ENCODE data around the gene TRPC4. TPM values are rescaled to one million over a fixed set of nuclear protein-coding genes. Genes with fewer than 3 reads are reported as not detected.
A peak's percentile ranks its signal among the peaks of the same experiment; 100 is the strongest.

The TRPC4 gene
- total RNA-seq, 3 donors from 2014 or later, result 0.29 to 0.98 (median 0.32) TPM

DNA sequence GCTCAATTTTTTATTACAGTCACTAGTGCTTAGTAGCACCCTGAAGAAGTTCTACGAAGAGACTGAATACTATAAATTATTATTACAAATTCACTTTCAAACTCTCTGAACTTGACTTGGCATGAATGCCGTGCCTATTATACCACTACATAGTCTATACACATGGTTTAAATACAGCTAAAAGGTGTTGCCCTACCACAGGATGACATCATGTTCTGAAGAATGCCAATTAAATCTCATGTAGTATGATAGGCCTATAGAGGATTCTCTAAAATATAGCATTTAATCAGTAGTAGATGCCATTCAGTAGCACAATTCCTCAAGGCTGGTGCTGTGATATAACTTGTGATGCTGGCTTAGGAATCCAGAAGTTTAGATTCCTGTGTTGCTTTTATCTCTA lies 254.3 kb downstream of the TRPC4 start:
- Histone ChIP-seq H3K27ac (no peak overlapping the region), H3K27me3 (no peaks in the 10 kb centered on the region), H3K9me3 (no peaks in the 10 kb centered on the region), H3K4me3 (no peak overlapping the region), H3K4me1 (no peaks in the 10 kb centered on the region), H3K36me3 (no peaks in the 10 kb centered on the region)
- no peak for DNase-seq (ENCODE audit: low spot score in 2 of 2)
- TF ChIP-seq POLR2A (IDR thresholded peaks at IDR 0.05), result no peak
- TF ChIP-seq, protein P1, sequence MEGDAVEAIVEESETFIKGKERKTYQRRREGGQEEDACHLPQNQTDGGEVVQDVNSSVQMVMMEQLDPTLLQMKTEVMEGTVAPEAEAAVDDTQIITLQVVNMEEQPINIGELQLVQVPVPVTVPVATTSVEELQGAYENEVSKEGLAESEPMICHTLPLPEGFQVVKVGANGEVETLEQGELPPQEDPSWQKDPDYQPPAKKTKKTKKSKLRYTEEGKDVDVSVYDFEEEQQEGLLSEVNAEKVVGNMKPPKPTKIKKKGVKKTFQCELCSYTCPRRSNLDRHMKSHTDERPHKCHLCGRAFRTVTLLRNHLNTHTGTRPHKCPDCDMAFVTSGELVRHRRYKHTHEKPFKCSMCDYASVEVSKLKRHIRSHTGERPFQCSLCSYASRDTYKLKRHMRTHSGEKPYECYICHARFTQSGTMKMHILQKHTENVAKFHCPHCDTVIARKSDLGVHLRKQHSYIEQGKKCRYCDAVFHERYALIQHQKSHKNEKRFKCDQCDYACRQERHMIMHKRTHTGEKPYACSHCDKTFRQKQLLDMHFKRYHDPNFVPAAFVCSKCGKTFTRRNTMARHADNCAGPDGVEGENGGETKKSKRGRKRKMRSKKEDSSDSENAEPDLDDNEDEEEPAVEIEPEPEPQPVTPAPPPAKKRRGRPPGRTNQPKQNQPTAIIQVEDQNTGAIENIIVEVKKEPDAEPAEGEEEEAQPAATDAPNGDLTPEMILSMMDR (IDR thresholded peaks at IDR 0.05), result no peak
- no peak for TF ChIP-seq POLR2AphosphoS5 (IDR thresholded peaks at IDR 0.05)
- intact Hi-C loops (cut with DNase I; ENCODE audit: low total_unique reads), result no loop called here

DNA sequence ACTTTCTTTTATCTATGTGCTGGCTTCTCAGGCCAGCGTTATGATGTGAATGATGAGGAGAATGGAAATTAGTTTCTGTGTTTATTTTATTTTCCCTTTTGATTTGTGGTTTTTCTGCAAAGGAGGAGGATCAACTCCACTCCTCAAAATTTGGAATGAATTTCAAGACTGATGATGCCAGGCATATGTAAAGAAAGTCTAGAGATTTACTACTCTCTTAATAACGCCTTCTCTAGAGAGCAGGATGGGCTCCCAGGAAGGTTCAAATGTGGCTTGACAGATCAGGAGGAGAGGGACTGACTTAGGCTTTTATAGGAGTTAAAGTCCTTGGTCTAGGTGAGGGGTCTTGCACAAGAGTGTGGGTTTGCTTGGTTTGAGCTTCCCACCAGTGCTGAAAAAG lies 255.9 kb downstream of the TRPC4 start:
- H3K4me3 ChIP-seq, result no peak overlapping the region
- no peaks in the 10 kb centered on the region for H3K36me3 ChIP-seq
- DNase-seq (ENCODE audit: low spot score in 2 of 2), result no peak
- no peaks in the 10 kb centered on the region for H3K9me3 ChIP-seq
- intact Hi-C loops (cut with DNase I; ENCODE audit: low total_unique reads), result no loop called here
- no peaks in the 10 kb centered on the region for H3K4me1 ChIP-seq
- no peak overlapping the region for H3K27ac ChIP-seq
- no peaks in the 10 kb centered on the region for H3K27me3 ChIP-seq
- TF ChIP-seq POLR2AphosphoS5 (IDR thresholded peaks at IDR 0.05), result no peak
- TF ChIP-seq POLR2A (IDR thresholded peaks at IDR 0.05), result no peak
- TF ChIP-seq, protein P1 (IDR thresholded peaks at IDR 0.05), result no peak

- Histone ChIP-seq H3K9me3 (no peaks in the 10 kb centered on the region), H3K4me3 (no peak overlapping the region), H3K27ac (no peak overlapping the region), H3K4me1 (no peaks in the 10 kb centered on the region), H3K27me3 (no peaks in the 10 kb centered on the region), H3K36me3 (no peaks in the 10 kb centered on the region)
- no peak for DNase-seq (ENCODE audit: low spot score in 2 of 2)
- intact Hi-C loops (cut with DNase I; ENCODE audit: low total_unique reads), result no loop called here
- no peak for TF ChIP-seq POLR2A (IDR thresholded peaks at IDR 0.05)
- TF ChIP-seq POLR2AphosphoS5 (IDR thresholded peaks at IDR 0.05), result no peak
Measured at GRCh38 chr13:37613236-37613635, 256.3 kb downstream of the TRPC4 start.

DNA sequence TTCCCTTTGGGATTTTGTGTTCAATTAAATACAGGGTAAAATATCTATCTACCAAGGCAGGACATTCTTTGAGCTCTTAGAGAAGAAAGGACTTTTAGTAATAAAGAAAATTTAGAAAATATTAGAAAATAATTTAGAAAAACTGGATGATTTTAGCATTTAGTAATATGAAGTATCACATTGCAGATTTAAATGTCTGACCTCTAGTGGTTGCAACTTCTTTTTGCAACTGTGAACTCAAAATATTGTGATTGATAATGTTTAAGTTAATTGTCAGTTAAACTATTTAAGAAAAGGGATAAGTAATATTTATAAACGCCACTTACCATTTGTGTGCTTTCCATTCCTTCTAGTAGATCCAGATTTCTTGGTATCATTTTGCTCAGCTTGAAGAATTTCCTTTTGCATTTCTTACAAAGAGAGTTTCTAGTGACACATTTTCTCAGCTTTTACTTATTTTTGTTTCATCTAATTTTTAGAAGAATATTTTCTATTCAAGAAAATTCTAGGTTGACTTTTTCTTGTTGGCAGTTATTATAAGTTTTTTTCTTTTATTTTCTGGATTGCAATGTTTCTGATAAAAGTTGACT lies 260.7 kb downstream of the TRPC4 start:
- no peak overlapping the region for H3K4me3 ChIP-seq
- no peak for TF ChIP-seq POLR2AphosphoS5 (IDR thresholded peaks at IDR 0.05)
- TF ChIP-seq, protein P1 (IDR thresholded peaks at IDR 0.05), result peak in 1 of 3 donors; percentile 16
- TF ChIP-seq POLR2A (IDR thresholded peaks at IDR 0.05), result no peak
- no peaks in the 10 kb centered on the region for H3K4me1 ChIP-seq
- H3K27ac ChIP-seq, result no peak overlapping the region
- intact Hi-C loops (cut with DNase I; ENCODE audit: low total_unique reads), result no loop called here
- H3K9me3 ChIP-seq, result no peaks in the 10 kb centered on the region
- no peak for DNase-seq (ENCODE audit: low spot score in 2 of 2)
- H3K27me3 ChIP-seq, result no peaks in the 10 kb centered on the region
- no peaks in the 10 kb centered on the region for H3K36me3 ChIP-seq

DNA sequence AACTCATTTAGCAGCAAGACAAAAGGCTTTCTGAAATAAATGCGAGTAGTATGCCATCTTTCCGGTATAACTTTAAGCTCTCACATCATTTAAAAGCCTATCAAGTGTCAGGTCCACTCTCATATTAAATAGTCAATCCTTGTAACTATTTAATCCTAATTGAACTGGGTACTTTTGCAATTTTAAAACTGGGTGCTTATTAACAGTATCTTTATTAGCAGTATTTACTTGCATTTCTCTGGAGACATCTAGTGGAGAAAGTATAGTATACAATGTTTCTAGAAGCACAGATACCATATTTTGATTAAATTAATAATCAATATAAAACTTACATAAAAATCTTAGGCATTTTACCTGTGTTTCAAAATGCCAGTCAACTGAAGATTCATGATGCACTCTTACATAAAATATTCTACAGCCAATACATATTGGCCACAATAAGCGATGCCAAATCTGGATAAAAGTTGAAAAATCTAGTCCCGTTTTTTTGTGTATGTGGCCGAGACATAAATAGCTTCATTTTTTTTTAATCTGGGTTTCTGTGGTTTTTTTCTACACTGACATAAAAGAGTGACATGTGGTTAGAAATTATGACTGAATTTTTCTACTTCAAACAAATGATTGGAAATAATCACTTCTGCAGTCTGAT lies 266.7 kb downstream of the TRPC4 start:
- intact Hi-C loops (cut with DNase I; ENCODE audit: low total_unique reads), result no loop called here
- Histone ChIP-seq H3K36me3 (no peaks in the 10 kb centered on the region), H3K27me3 (no peaks in the 10 kb centered on the region), H3K4me1 (no peaks in the 10 kb centered on the region), H3K27ac (no peak overlapping the region), H3K4me3 (no peak overlapping the region), H3K9me3 (no peaks in the 10 kb centered on the region)
- no peak for DNase-seq (ENCODE audit: low spot score in 2 of 2)
- TF ChIP-seq POLR2A (IDR thresholded peaks at IDR 0.05) (no peak), POLR2AphosphoS5 (IDR thresholded peaks at IDR 0.05) (no peak)
- TF ChIP-seq, protein P1 (IDR thresholded peaks at IDR 0.05), result peak; percentile 35 to 62 (median 55)
